ENCODE measurements around the gene HGF. TPM values are rescaled to one million over a fixed set of nuclear protein-coding genes. Genes with fewer than 3 reads are reported as not detected.

The HGF gene
- total and polyA plus RNA-seq, 2 of the 13 experiments (the other 11 are each of a cell fraction or from before 2014, with no cell fraction given): not detected

- TF ChIP-seq MED13 (CRISPR knock-in tag; IDR thresholded peaks at IDR 0.05) (no peak), ZNF792 (CRISPR knock-in tag; IDR thresholded peaks at IDR 0.05) (no peak)
Observed at GRCh38 chr7:81672872-81673271, 97.0 kb downstream of the HGF start (continued).

GRCh38 chr7:81669476-81670105 is 100.3 kb downstream of the HGF start:
- no peak for TF ChIP-seq ZNF296 (CRISPR knock-in tag; conservative IDR thresholded peaks at IDR 0.05)
- no peak for TF ChIP-seq ZNF740 (CRISPR knock-in tag; IDR thresholded peaks at IDR 0.05)
- no peak for TF ChIP-seq TFDP2 (CRISPR knock-in tag; IDR thresholded peaks at IDR 0.05)
- TF ChIP-seq CCAR2 (optimal IDR thresholded peaks at IDR 0.05; ENCODE audit: low read depth, low read length): no peak
- no peak for TF ChIP-seq GZF1 (CRISPR knock-in tag; IDR thresholded peaks at IDR 0.05)
- TF ChIP-seq SNAPC2 (CRISPR knock-in tag; IDR thresholded peaks at IDR 0.05): no peak
- TF ChIP-seq ZNF354B (CRISPR knock-in tag; IDR thresholded peaks at IDR 0.05): no peak
- TF ChIP-seq HMGXB4 (CRISPR knock-in tag; IDR thresholded peaks at IDR 0.05; ENCODE audit: borderline replicate concordance in 1 of 2, low read depth in 1 of 2): no peak
- no peak for TF ChIP-seq ZNF558 (CRISPR knock-in tag; IDR thresholded peaks at IDR 0.05; ENCODE audit: borderline replicate concordance)
- TF ChIP-seq NR0B2 (CRISPR knock-in tag; IDR thresholded peaks at IDR 0.05): no peak
- TF ChIP-seq YY1 (IDR thresholded peaks at IDR 0.05; ENCODE audit: insufficient read depth, insufficient replicate concordance, low read depth, low read length): no peak
- TF ChIP-seq ZNF607 (CRISPR knock-in tag; IDR thresholded peaks at IDR 0.05; ENCODE audit: borderline replicate concordance): no peak
- no peak for TF ChIP-seq GATA4 (IDR thresholded peaks at IDR 0.05; ENCODE audit: borderline replicate concordance, low read depth)
- FAIRE-seq (no peak), DNase-seq (ENCODE audit: low spot score) (no peak), ATAC-seq (no peak)
- ChIA-PET CTCF (ENCODE audit: low intra/inter-chr PET ratio, low total read pairs) (no interaction called here), POLR2A (no interaction called here)
- Histone ChIP-seq H3K4me3 (replicated peaks in 1 of 3; ENCODE audit: insufficient read depth in 1 of 3, low read depth in 2 of 3, low read length in 3 of 3) (no peak overlapping the region), H3K36me3 (replicated peaks in 1 of 2; ENCODE audit: control insufficient read depth in 1 of 2, insufficient read depth in 2 of 2, low read length in 2 of 2) (no peaks in the 10 kb centered on the region), H3K27ac (ENCODE audit: extremely low read length, insufficient read depth, low read length) (no peak overlapping the region), H2AFZ (ENCODE audit: low read length) (no peak overlapping the region), H3K27me3 (ENCODE audit: control insufficient read depth in 1 of 2, insufficient read depth in 2 of 2, low read length in 2 of 2) (no peaks in the 10 kb centered on the region), H3K4me1 (ENCODE audit: insufficient read depth, low read length) (no peaks in the 10 kb centered on the region), H3K9me3 (ENCODE audit: low read length) (no peaks in the 10 kb centered on the region), H3K4me2 (ENCODE audit: low read depth, low read length) (no peak overlapping the region), H3K79me2 (ENCODE audit: insufficient read depth, low read length) (no peaks in the 10 kb centered on the region), H4K20me1 (ENCODE audit: insufficient read depth, low read length) (no peaks in the 10 kb centered on the region), H3K9ac (ENCODE audit: insufficient read depth, low read depth, low read length) (no peak overlapping the region)
- intact Hi-C loops (cut with micrococcal nuclease; ENCODE audit: unreplicated experiment) (no loop called here), in situ Hi-C loops (cut with HindIII; ENCODE audit: extremely low pct_ligation_motif_present, low pct_unique_long_range_greater_than_20kb) (no loop called here)
- 18% methylated on average over 3 of the region's 3 CpGs for WGBS (ENCODE audit: low lambda C conversion rate)
- no TSS peak for BruUV-seq (replicated peaks)

Measured in HepG2 (cell line).